AG09309 (cell line): Measurements from ENCODE around the gene LIG3.

Source experiments
- DNase-seq: peaks from one replicate; pipeline ENCODE4 v3.0.0-alpha.2; 2010; ENCODE audit warnings: low read depth
- H3K4me3 ChIP-seq: 2 replicates; pipeline ENCODE4 v1.5.1; 2011; ENCODE audit warnings: mild to moderate bottlenecking, low read depth, low read length, moderate library complexity; ENCODE audit not compliant: control insufficient read depth
- TF ChIP-seq, protein P1 (sequence below): IDR thresholded peaks from 2 replicates; pipeline ENCODE4 v1.5.1; 2011; ENCODE audit warnings: mild to moderate bottlenecking, low read depth, low read length, inconsistent platforms; ENCODE audit not compliant: insufficient read depth, control insufficient read depth; ENCODE audit errors: missing control alignments

Gene LIG3

DNA sequence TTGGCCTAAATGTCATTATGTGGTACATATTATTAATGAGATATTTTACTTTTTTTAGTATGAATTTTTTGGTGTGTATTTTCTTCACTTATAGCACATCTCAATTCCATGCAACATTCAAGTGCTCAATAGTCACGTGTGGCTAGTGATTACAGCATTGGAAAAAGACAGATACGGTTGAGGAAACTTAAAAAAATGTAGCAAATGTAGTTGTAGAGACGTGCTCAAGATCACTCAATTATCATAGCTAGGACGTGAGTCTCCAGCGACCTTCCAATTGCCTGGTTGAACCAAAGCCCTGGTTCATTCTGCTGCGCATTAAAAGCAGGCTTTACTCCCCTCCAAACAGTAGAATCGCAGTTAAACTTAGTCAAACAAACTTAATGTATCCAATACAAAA lies 1.2 kb upstream of the LIG3 start:
- no peak for DNase-seq
- TF ChIP-seq, protein P1, sequence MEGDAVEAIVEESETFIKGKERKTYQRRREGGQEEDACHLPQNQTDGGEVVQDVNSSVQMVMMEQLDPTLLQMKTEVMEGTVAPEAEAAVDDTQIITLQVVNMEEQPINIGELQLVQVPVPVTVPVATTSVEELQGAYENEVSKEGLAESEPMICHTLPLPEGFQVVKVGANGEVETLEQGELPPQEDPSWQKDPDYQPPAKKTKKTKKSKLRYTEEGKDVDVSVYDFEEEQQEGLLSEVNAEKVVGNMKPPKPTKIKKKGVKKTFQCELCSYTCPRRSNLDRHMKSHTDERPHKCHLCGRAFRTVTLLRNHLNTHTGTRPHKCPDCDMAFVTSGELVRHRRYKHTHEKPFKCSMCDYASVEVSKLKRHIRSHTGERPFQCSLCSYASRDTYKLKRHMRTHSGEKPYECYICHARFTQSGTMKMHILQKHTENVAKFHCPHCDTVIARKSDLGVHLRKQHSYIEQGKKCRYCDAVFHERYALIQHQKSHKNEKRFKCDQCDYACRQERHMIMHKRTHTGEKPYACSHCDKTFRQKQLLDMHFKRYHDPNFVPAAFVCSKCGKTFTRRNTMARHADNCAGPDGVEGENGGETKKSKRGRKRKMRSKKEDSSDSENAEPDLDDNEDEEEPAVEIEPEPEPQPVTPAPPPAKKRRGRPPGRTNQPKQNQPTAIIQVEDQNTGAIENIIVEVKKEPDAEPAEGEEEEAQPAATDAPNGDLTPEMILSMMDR = no peak
- no peak overlapping the region for H3K4me3 ChIP-seq

DNA sequence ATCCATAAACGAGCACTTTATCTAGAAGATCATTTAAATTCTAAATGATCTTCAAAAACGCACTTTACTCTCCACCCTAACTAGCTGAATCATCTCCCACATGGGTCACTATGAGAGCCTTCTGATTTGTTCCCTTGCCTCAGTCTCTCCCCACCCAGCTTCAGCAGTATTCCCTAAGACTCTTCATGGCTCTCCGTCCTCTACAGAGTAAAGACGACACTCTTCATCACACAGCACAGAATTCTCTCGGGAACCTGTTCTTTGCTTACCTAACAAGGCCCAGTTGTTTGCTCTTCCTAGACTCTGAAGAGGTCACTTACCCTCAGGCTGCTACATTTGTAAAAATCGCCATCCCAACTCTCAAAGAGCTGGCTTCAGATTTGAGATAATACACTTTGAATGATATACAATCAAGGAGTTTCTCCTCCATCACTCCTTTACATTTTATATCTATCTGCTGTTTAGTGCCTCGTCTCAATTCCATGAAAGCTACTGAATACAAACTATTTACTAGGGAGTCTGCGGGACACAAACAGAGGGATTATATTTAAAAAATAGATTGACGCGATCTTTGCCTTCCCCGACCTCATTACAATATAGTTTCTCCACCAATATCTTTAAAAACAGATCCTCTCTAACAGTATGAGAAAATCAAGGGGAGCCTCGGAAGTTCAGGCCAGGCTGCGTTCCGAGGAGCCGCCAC lies 511 bp upstream of the LIG3 start:
- H3K4me3 ChIP-seq = peak overlapping the region; percentile 74
- TF ChIP-seq, protein P1 = no peak
- DNase-seq = no peak

DNA sequence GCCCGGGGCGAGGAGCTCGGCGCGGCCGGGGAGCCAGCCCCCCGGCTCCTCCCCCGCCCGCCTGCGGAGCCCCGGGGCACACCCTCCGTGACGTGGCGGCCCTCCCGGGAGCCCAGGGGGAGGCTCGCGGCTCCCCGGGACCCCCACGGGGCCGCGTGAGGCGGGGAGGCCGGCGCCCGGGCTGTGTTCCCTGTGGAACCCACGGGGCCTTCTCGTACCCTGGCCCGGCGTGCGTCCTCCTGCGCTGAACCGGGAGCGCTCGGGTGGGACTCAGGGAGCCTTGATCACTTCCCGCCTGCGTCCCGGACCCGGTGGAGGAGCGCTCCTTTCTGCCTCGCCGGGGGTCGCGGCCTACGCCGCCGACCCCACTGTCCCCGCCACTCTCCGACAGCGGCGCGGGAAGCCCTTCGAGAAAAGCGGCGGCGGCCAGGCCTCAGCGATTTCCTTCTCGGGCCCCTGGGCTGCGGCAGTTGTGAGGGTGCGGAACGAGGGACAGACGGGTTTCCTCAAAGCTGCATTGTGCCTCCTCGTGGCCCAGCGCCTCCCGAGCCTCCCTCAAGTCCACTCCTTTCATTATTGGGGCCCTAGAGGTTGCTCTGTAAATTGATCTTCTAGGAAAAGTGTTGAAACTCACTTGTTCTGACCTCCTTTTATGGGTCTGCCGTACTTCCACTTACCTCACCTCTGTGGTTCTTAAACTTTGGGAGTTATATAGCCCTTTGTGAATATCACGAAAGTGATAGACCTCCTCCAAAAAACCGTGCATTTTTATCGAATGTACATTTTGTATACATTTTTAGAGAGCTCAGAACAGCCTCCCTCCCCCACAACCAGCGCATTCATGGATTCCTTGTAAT lies 597 bp downstream of the LIG3 start:
- peak overlapping the region; percentile 74 for H3K4me3 ChIP-seq

DNA sequence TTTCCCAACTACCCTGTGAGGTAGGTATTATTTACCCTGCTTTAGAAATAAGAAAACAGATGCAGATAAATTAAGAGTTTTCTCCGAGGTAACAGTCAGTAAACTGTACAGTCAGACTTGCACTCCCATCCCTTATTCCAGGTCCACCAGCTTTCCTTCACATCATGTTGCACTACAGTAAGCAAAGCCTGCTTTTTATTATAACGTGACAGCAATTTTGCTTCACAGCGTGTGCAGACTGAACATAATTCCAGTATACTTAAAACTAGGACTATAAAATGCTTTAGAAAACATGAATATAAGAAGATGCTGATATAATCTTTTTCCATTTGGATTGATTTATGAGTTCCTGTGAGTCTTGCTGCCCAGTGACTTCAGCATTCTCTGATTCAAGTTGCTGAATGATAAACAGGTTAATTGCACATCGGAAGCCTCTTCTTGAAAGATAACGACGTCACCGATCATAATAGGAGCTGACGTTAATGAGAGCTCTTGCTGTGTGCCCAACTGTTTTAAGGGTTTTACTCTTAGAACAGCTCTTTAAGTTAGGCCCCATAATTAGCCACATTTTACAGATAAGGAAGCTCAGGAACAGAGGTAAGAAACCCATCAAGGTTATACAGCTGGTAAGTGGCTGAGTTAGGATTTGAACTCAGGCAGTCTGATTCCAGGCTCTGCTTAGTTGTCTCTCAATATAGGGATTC lies 1.4 kb downstream of the LIG3 start:
- peak overlapping the region; percentile 74 for H3K4me3 ChIP-seq
- no peak for DNase-seq

More for the DNA sequence above, 597 bp downstream of the LIG3 start:
- DNase-seq = peak; percentile 48
- TF ChIP-seq, protein P1 = peak; percentile 57

DNA sequence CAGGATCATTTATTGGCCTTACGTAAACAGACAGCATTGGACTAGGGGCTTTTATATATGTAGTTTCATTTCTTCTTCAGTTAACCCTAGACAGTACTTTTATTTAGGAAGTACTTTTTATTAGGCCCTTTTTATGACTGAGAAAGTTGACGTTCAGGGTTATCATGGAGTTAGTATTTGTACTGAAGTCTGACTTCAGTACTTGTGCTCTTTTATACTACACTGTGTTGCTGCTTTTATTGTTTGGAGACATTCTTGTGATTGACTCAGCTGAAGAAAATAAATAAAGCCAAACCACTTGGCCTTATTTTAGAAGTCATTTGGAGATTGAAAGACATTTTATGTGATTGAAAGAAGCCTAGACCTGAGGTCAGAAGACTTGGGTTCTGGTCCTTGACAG lies 6.9 kb downstream of the LIG3 start:
- no peak overlapping the region for H3K4me3 ChIP-seq
- TF ChIP-seq, protein P1 = no peak
- DNase-seq = no peak

More for the DNA sequence above, 1.4 kb downstream of the LIG3 start:
- TF ChIP-seq, protein P1 = no peak

DNA sequence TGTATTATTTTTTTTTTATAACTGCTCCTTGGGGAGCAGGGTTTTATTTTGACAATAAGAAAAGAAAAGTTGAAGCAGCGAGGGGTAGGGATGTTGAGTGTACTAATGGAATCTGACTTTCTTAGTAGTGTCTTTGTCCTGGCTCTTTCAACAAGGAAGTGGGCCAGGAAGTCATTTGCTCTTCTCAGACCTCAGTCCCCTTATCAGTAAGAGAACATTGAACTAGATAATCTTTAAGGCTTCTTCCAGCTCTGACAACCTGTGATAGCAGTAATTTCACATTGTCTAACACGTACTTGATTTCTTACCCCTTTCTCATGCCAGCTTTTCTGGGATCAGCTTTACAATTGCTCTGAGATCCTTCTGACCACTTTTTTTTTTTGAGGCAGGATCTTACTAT lies 8.3 kb downstream of the LIG3 start:
- no peak overlapping the region for H3K4me3 ChIP-seq
- no peak for DNase-seq
- TF ChIP-seq, protein P1 = no peak
